IPS-15b (cell line): Measurements from ENCODE around the gene INPP5D.
"Not testable (repeated sequence)": the region's sequence is repeated elsewhere in the genome, so short reads cannot be mapped to it uniquely, and the experiment has no call there.

Experiments used
- H3K27me3 ChIP-seq: one replicate; pipeline ENCODE4 v1.6.1; 2013; ENCODE audit warnings: low read length; ENCODE audit not compliant: control insufficient read depth, insufficient read depth
- H3K36me3 ChIP-seq: one replicate; pipeline ENCODE4 v1.6.1; 2013; ENCODE audit warnings: low read length; ENCODE audit not compliant: control insufficient read depth, insufficient read depth
- H3K4me1 ChIP-seq: one replicate; pipeline ENCODE4 v1.6.1; 2013; ENCODE audit warnings: mild to moderate bottlenecking, low read length; ENCODE audit not compliant: control insufficient read depth, insufficient read depth
- H3K4me3 ChIP-seq: one replicate; pipeline ENCODE4 v1.5.1; 2013; ENCODE audit warnings: low read depth, low read length
- H3K9ac ChIP-seq: one replicate; pipeline ENCODE4 v1.6.1; 2013; ENCODE audit warnings: low read depth, mild to moderate bottlenecking, low read length
- H3K9me3 ChIP-seq: one replicate; pipeline ENCODE4 v1.6.1; 2013; ENCODE audit warnings: mild to moderate bottlenecking, low read length; ENCODE audit not compliant: control insufficient read depth, insufficient read depth

INPP5D gene

GRCh38 chr2:233145726-233146125 is 85.6 kb downstream of the INPP5D start:
- Histone ChIP-seq H3K4me1 (peaks cover 11% of the 10 kb centered on the region), H3K9ac (no peak overlapping the region), H3K4me3 (no peak overlapping the region), H3K27me3 (no peaks in the 10 kb centered on the region), H3K9me3 (no peaks in the 10 kb centered on the region), H3K36me3 (no peaks in the 10 kb centered on the region)

GRCh38 chr2:233146194-233146593 is 86.1 kb downstream of the INPP5D start:
- no peak overlapping the region for H3K4me3 ChIP-seq
- peaks cover 10% of the 10 kb centered on the region for H3K4me1 ChIP-seq
- H3K36me3 ChIP-seq: no peaks in the 10 kb centered on the region
- no peaks in the 10 kb centered on the region for H3K27me3 ChIP-seq
- H3K9ac ChIP-seq: no peak overlapping the region
- H3K9me3 ChIP-seq: no peaks in the 10 kb centered on the region

- Histone ChIP-seq H3K4me3 (no peak overlapping the region), H3K9me3 (no peaks in the 10 kb centered on the region), H3K9ac (no peak overlapping the region), H3K36me3 (no peaks in the 10 kb centered on the region), H3K4me1 (peaks cover 5% of the 10 kb centered on the region), H3K27me3 (no peaks in the 10 kb centered on the region)
Observed at GRCh38 chr2:233147136-233147828, 87.1 kb downstream of the INPP5D start.

GRCh38 chr2:233147829-233148167 is 87.7 kb downstream of the INPP5D start:
- no peaks in the 10 kb centered on the region for H3K9me3 ChIP-seq
- H3K4me3 ChIP-seq: no peak overlapping the region
- no peaks in the 10 kb centered on the region for H3K4me1 ChIP-seq
- no peak overlapping the region for H3K9ac ChIP-seq
- no peaks in the 10 kb centered on the region for H3K27me3 ChIP-seq
- H3K36me3 ChIP-seq: no peaks in the 10 kb centered on the region

- Histone ChIP-seq H3K9me3 (no peaks in the 10 kb centered on the region), H3K4me1 (no peaks in the 10 kb centered on the region), H3K36me3 (no peaks in the 10 kb centered on the region), H3K9ac (no peak overlapping the region), H3K4me3 (no peak overlapping the region), H3K27me3 (no peaks in the 10 kb centered on the region)
Observed at GRCh38 chr2:233148354-233148753, 88.2 kb downstream of the INPP5D start.

- no peak overlapping the region for H3K4me3 ChIP-seq
- H3K27me3 ChIP-seq: no peaks in the 10 kb centered on the region
- peaks cover 4% of the 10 kb centered on the region for H3K4me1 ChIP-seq
Observed at GRCh38 chr2:233152541-233152940, 92.4 kb downstream of the INPP5D start.

GRCh38 chr2:233153146-233153798 is 93.1 kb downstream of the INPP5D start:
- Histone ChIP-seq H3K36me3 (no peaks in the 10 kb centered on the region), H3K4me1 (peaks cover 4% of the 10 kb centered on the region), H3K9me3 (no peaks in the 10 kb centered on the region), H3K9ac (no peak overlapping the region), H3K27me3 (no peaks in the 10 kb centered on the region), H3K4me3 (no peak overlapping the region)

More at GRCh38 chr2:233152541-233152940, 92.4 kb downstream of the INPP5D start:
- no peaks in the 10 kb centered on the region for H3K9me3 ChIP-seq
- H3K9ac ChIP-seq: no peak overlapping the region
- no peaks in the 10 kb centered on the region for H3K36me3 ChIP-seq

GRCh38 chr2:233156001-233156400 is 95.9 kb downstream of the INPP5D start:
- Histone ChIP-seq H3K4me3 (no peak overlapping the region), H3K27me3 (no peaks in the 10 kb centered on the region), H3K4me1 (peaks cover 4% of the 10 kb centered on the region), H3K9ac (no peak overlapping the region), H3K36me3 (peaks cover 3% of the 10 kb centered on the region), H3K9me3 (no peaks in the 10 kb centered on the region)

GRCh38 chr2:233156461-233156860 is 96.3 kb downstream of the INPP5D start:
- not testable (repeated sequence) for H3K36me3 ChIP-seq, H3K4me3 ChIP-seq, H3K27me3 ChIP-seq, H3K9ac ChIP-seq, H3K4me1 ChIP-seq, H3K9me3 ChIP-seq

GRCh38 chr2:233161730-233162129 is 101.6 kb downstream of the INPP5D start:
- H3K36me3 ChIP-seq: peaks cover 3% of the 10 kb centered on the region
- no peak overlapping the region for H3K9ac ChIP-seq
- H3K4me3 ChIP-seq: no peak overlapping the region
- no peaks in the 10 kb centered on the region for H3K4me1 ChIP-seq
- no peaks in the 10 kb centered on the region for H3K27me3 ChIP-seq
- H3K9me3 ChIP-seq: no peaks in the 10 kb centered on the region

- Histone ChIP-seq H3K9me3 (no peaks in the 10 kb centered on the region), H3K36me3 (peaks cover 3% of the 10 kb centered on the region), H3K4me3 (no peak overlapping the region), H3K9ac (no peak overlapping the region), H3K27me3 (no peaks in the 10 kb centered on the region), H3K4me1 (no peaks in the 10 kb centered on the region)
Observed at GRCh38 chr2:233162770-233163169, 102.6 kb downstream of the INPP5D start.

GRCh38 chr2:233163486-233164103 is 103.5 kb downstream of the INPP5D start:
- Histone ChIP-seq H3K9ac (no peak overlapping the region), H3K36me3 (peaks cover 3% of the 10 kb centered on the region), H3K9me3 (no peaks in the 10 kb centered on the region), H3K4me1 (peaks cover 3% of the 10 kb centered on the region), H3K4me3 (no peak overlapping the region), H3K27me3 (no peaks in the 10 kb centered on the region)
